ENCODE results near the gene UBE2E2. TPM values are rescaled to one million over a fixed set of nuclear protein-coding genes. Genes with fewer than 3 reads are reported as not detected.

Gene UBE2E2
- total RNA-seq, 1 experiment from 2014 or later, result 38.6 TPM

DNA sequence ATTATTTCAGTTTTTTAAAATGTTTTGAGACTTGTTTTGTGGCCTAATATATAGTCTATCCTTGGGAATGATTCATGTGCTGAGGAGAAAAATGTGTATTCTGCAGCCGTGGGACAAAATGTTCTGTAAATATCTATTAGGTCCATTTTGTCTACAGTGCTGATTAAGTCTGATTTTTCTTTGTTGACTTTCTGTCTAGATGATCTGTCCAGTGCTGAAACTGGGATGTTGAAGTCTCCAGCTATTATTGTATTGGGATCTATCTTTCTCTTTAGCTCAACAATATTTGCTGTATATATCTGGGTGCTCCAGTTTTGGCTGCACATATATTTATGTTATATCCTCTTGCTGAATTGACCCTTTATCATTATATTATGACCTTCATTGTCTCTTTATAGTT is 85.2 kb downstream of the UBE2E2 start:
- H3K4me1 Mint-ChIP-seq, result peaks cover 29 to 30% of the 10 kb centered on the region in 2 experiments
- Histone ChIP-seq H2AK5ac (ENCODE audit: insufficient read length, low read length) (no peak overlapping the region), H3K79me1 (ENCODE audit: insufficient read depth, low read depth, low read length, poor library complexity, severe bottlenecking) (peaks cover 2% of the 10 kb centered on the region), H3K27me3 (ENCODE audit: insufficient read depth, low read length) (no peaks in the 10 kb centered on the region), H4K8ac (replicated peaks; ENCODE audit: insufficient read length, low read depth, low read length) (no peak overlapping the region), H3K4me1 (ENCODE audit: insufficient read depth, low read length) (peaks cover 2% of the 10 kb centered on the region; the same call in 1 of the 2 replicates), H3K14ac (ENCODE audit: insufficient read depth, low read length) (no peak overlapping the region), H3K56ac (ENCODE audit: insufficient read length, low read depth, low read length) (no peak overlapping the region), H3K9ac (ENCODE audit: extremely low read depth, insufficient read length, low read length) (no peak overlapping the region), H3K23ac (ENCODE audit: insufficient read length, low read depth, low read length) (no peak overlapping the region), H3K27ac (ENCODE audit: insufficient read length, low read depth, low read length) (no peak overlapping the region), H2BK120ac (ENCODE audit: low read depth, low read length, poor library complexity, severe bottlenecking) (no peak overlapping the region), H3K9me3 (ENCODE audit: control insufficient read depth, low read depth, low read length) (no peaks in the 10 kb centered on the region), H4K91ac (ENCODE audit: insufficient read length, low read depth, low read length) (no peak overlapping the region), H3K4me2 (ENCODE audit: insufficient read depth, insufficient read length, low read length) (no peak overlapping the region), H2AFZ (ENCODE audit: low read length) (no peak overlapping the region), H3T11ph (ENCODE audit: low read length) (no peak overlapping the region), H2BK5ac (ENCODE audit: insufficient read length, low read length) (no peak overlapping the region), H2BK20ac (ENCODE audit: low read depth, low read length, poor library complexity, severe bottlenecking) (no peak overlapping the region), H4K5ac (ENCODE audit: insufficient read length, low read depth, low read length) (no peak overlapping the region), H3K79me2 (ENCODE audit: insufficient read depth, low read length) (no peaks in the 10 kb centered on the region), H3K23me2 (ENCODE audit: insufficient read length, low read depth, low read length, poor library complexity, severe bottlenecking) (no peaks in the 10 kb centered on the region), H2BK15ac (ENCODE audit: low read depth, low read length) (no peak overlapping the region), H3K18ac (ENCODE audit: insufficient read length, low read depth, low read length) (no peak overlapping the region), H3K4ac (ENCODE audit: low read depth, low read length) (no peak overlapping the region), H2BK12ac (ENCODE audit: insufficient read length, low read depth, low read length) (no peak overlapping the region), H4K20me1 (ENCODE audit: control insufficient read depth, insufficient read depth, insufficient read length) (no peaks in the 10 kb centered on the region)
- DNase-seq, result no peak
- H3K27ac Mint-ChIP-seq, result no peak overlapping the region
- no peaks in the 10 kb centered on the region for H3K27me3 Mint-ChIP-seq (ENCODE audit: low read depth)
- TF ChIP-seq, protein P1, sequence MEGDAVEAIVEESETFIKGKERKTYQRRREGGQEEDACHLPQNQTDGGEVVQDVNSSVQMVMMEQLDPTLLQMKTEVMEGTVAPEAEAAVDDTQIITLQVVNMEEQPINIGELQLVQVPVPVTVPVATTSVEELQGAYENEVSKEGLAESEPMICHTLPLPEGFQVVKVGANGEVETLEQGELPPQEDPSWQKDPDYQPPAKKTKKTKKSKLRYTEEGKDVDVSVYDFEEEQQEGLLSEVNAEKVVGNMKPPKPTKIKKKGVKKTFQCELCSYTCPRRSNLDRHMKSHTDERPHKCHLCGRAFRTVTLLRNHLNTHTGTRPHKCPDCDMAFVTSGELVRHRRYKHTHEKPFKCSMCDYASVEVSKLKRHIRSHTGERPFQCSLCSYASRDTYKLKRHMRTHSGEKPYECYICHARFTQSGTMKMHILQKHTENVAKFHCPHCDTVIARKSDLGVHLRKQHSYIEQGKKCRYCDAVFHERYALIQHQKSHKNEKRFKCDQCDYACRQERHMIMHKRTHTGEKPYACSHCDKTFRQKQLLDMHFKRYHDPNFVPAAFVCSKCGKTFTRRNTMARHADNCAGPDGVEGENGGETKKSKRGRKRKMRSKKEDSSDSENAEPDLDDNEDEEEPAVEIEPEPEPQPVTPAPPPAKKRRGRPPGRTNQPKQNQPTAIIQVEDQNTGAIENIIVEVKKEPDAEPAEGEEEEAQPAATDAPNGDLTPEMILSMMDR (conservative IDR thresholded peaks at IDR 0.05), result no peak
- H3K9me3 Mint-ChIP-seq, result peaks cover 0 to 4% of the 10 kb centered on the region in 2 experiments; a peak in 2 of 5 replicates
- H3K4me3 Mint-ChIP-seq, result no peak overlapping the region
- H3K36me3 Mint-ChIP-seq (ENCODE audit: insufficient read depth in 1 of 3, low read depth in 3 of 3), result peaks cover 0 to 10% (median 2%) of the 10 kb centered on the region in 3 experiments; a peak in 2 of 7 replicates
- no CpG with 5 or more reads among the region's 1 CpG for WGBS (ENCODE audit: extremely low coverage, insufficient read length, low lambda C conversion rate)

All from H9 (cell line).